B cell (primary cell): ENCODE results near the gene CWC27. TPM values are rescaled to one million over a fixed set of nuclear protein-coding genes. Genes with fewer than 3 reads are reported as not detected.
A peak's percentile ranks its signal among the peaks of the same experiment; 100 is the strongest.

Experiments used
- ATAC-seq: fragments of 200-7000 bp; cut with Tn5 transposase; one replicate; pipeline ENCODE4 v1.10.0; 2021; ENCODE audit warnings: low read depth, mild to moderate bottlenecking, moderate number of reproducible peaks, moderate library complexity
- CTCF ChIA-PET: fragments of 350-600 bp; sonication (Branson Sonifier 250); formaldehyde crosslinking; loops from one replicate; lab custom pipeline; 2021; ENCODE audit warnings: antibody characterized with exemption, inconsistent platforms; lab: Charles Lee
- POLR2A ChIA-PET: fragments of 350-600 bp; sonication (Branson Sonifier 250); formaldehyde crosslinking; loops from one replicate; lab custom pipeline; 2021; ENCODE audit warnings: antibody characterized with exemption; lab: Charles Lee
- DNase-seq: peaks from one replicate; pipeline ENCODE4 v3.0.0; 2013
- H2AFZ ChIP-seq: 2 replicates; pipeline ENCODE4 v1.6.1; 2012; ENCODE audit warnings: mild to moderate bottlenecking, low read depth, low read length; ENCODE audit not compliant: insufficient read depth, poor library complexity, severe bottlenecking
- H3K27ac ChIP-seq, 2 donors: 1 replicate in 1 of 2; 2 replicates in 1 of 2; pipeline ENCODE4 v1.5.1; 2012 to 2013; ENCODE audit warnings: low read length in 2 of 2, mild to moderate bottlenecking in 2 of 2, moderate library complexity in 1 of 2
- H3K27me3 ChIP-seq, 4 experiments: fragments of 200-600 bp in 1 of 4; sonication (generic) in 1 of 4; replicated peaks in 1 of 4; 1 replicate in 2 of 4; 2 replicates in 2 of 4; pipeline versions ENCODE4 v1.6.1 to v1.7.0; 2013 to 2016; ENCODE audit warnings: low read length in 3 of 4, mild to moderate bottlenecking in 2 of 4, mixed read lengths in 1 of 4, moderate library complexity in 1 of 4; ENCODE audit not compliant: insufficient read depth in 4 of 4, control insufficient read depth in 3 of 4; ENCODE audit errors: control extremely low read depth in 1 of 4
- H3K36me3 ChIP-seq, 2 experiments: replicated peaks in 1 of 2; 1 replicate in 1 of 2; 2 replicates in 1 of 2; pipeline versions ENCODE4 v1.6.1 to v1.7.1; 2013; ENCODE audit warnings: low read length in 1 of 2; ENCODE audit not compliant: insufficient read depth in 2 of 2, control insufficient read depth in 1 of 2; ENCODE audit errors: control extremely low read depth in 1 of 2, extremely low read depth in 1 of 2
- H3K4me1 ChIP-seq, 2 donors: fragments of 200-600 bp in 1 of 2; sonication (generic) in 1 of 2; 1 replicate in 1 of 2; 2 replicates in 1 of 2; pipeline versions ENCODE4 v1.5.1 to v1.6.1; 2013 to 2017; ENCODE audit warnings: low read length in 2 of 2; ENCODE audit not compliant: control insufficient read depth in 2 of 2, insufficient read depth in 2 of 2
- H3K4me2 ChIP-seq: replicated peaks from 2 replicates; pipeline ENCODE3; 2012; ENCODE audit warnings: mild to moderate bottlenecking, low read depth, low read length; ENCODE audit not compliant: poor library complexity, severe bottlenecking
- H3K4me3 ChIP-seq, 5 experiments: fragments of 200-600 bp in 1 of 5; sonication (generic) in 1 of 5; 1 replicate in 3 of 5; 2 replicates in 2 of 5; pipeline versions ENCODE4 v1.5.1 to v1.7.0; 2011 to 2016; ENCODE audit warnings: low read length in 4 of 5, mild to moderate bottlenecking in 4 of 5, low read depth in 2 of 5, control low read depth in 1 of 5, moderate library complexity in 1 of 5; ENCODE audit not compliant: insufficient read depth in 1 of 5; ENCODE audit errors: control extremely low read depth in 1 of 5, extremely low read depth in 1 of 5
- H3K79me2 ChIP-seq: fragments of 200-600 bp; sonication (generic); one replicate; pipeline ENCODE4 v1.6.0; 2016; ENCODE audit warnings: low read length; ENCODE audit not compliant: control insufficient read depth, insufficient read depth
- H3K9ac ChIP-seq: fragments of 200-600 bp; sonication (generic); 2 replicates; pipeline ENCODE4 v1.6.1; 2017; ENCODE audit warnings: mild to moderate bottlenecking, low read length, moderate library complexity
- H3K9me3 ChIP-seq, 3 donors: one replicate each; pipeline versions ENCODE4 v1.6.1 to v1.7.1; 2013; ENCODE audit warnings: low read length in 2 of 3; ENCODE audit not compliant: control insufficient read depth in 2 of 3, insufficient read depth in 1 of 3; ENCODE audit errors: control extremely low read depth in 1 of 3
- H4K20me1 ChIP-seq: 2 replicates; pipeline ENCODE4 v1.6.0; 2012; ENCODE audit warnings: mild to moderate bottlenecking, low read length; ENCODE audit not compliant: insufficient read depth, control insufficient read depth, poor library complexity, severe bottlenecking
- H3K27ac Mint-ChIP-seq: one replicate; pipeline ENCODE4 v1.8.0; 2021; ENCODE audit warnings: mixed read lengths
- H3K27me3 Mint-ChIP-seq: one replicate; pipeline ENCODE4 v1.8.0; 2021; ENCODE audit warnings: mixed read lengths
- H3K4me1 Mint-ChIP-seq: one replicate; pipeline ENCODE4 v1.8.0; 2021; ENCODE audit warnings: mixed read lengths
- H3K4me3 Mint-ChIP-seq: one replicate; pipeline ENCODE4 v1.8.0; 2021; ENCODE audit warnings: mixed read lengths
- H3K9me3 Mint-ChIP-seq: one replicate; pipeline ENCODE4 v1.8.0; 2022; ENCODE audit warnings: mixed read lengths; ENCODE audit not compliant: insufficient read depth
- CTCF ChIP-seq: fragments of 200-600 bp; IDR thresholded peaks from one replicate; pipeline ENCODE4 v1.8.0; 2022; ENCODE audit warnings: antibody characterized with exemption, mild to moderate bottlenecking
- EZH2 ChIP-seq: IDR thresholded peaks from 2 replicates; pipeline ENCODE4 v1.6.1; 2012; ENCODE audit warnings: borderline replicate concordance, low read depth, mild to moderate bottlenecking, moderate library complexity, low read length; ENCODE audit not compliant: insufficient read depth, poor library complexity, severe bottlenecking
- WGBS: methylation state at CpG from one replicate; pipeline ENCODE4 v1.1.5; 2013; ENCODE audit warnings: missing lambda C conversion rate; ENCODE audit not compliant: insufficient coverage; 5-methylcytosine and 5-hydroxymethylcytosine counted together
- intact Hi-C: fragments of 100-400 bp; cut with micrococcal nuclease; formaldehyde crosslinking; loops from one replicate; pipeline ENCODE4 v1.10.0; 2022
- polyA plus RNA-seq: library from polyadenylated mRNA; depleted of rRNA; stranded (reverse); fragments of >200 nt; gene quantifications from 2 replicates; pipeline ENCODE4 v1.2.3, GENCODE V29; 2012
- total RNA-seq, 2 donors: library from RNA; stranded (reverse); fragments of 120-200 nt in 1 of 2; gene quantifications; 1 replicate in 1 of 2; 2 replicates in 1 of 2; pipeline versions ENCODE4 v1.2.3 to v1.2.4, GENCODE V29; 2013 to 2022

The CWC27 gene
- total and polyA plus RNA-seq, 2 donors (not counting 1 experiment from before 2014, with no cell fraction given) = 6.6 to 30.5 TPM

GRCh38 chr5:64766941-64767340 lies 1.8 kb upstream of the CWC27 start:
- ChIA-PET POLR2A (no interaction called here), CTCF (no interaction called here)
- Histone ChIP-seq H3K79me2 (peaks cover 81% of the 10 kb centered on the region), H3K4me2 (peak overlapping the region; percentile 87), H3K27ac (no peak overlapping the region), H3K4me3 (peak overlapping the region in 1 of 5 experiments; percentile 96), H4K20me1 (no peaks in the 10 kb centered on the region), H3K27me3 (no peaks in the 10 kb centered on the region), H3K9me3 (no peaks in the 10 kb centered on the region), H3K4me1 (peaks cover 29 to 32% of the 10 kb centered on the region in 2 donors), H3K9ac (peak overlapping the region; percentile 97), H3K36me3 (peaks cover 2 to 9% of the 10 kb centered on the region in 2 experiments), H2AFZ (no peak overlapping the region)
- H3K27me3 Mint-ChIP-seq = no peaks in the 10 kb centered on the region
- H3K27ac Mint-ChIP-seq = no peak overlapping the region
- DNase-seq (no peak), ATAC-seq (no peak)
- 82% methylated on average over 2 of the region's 2 CpGs for WGBS
- intact Hi-C loops = loop anchor here (10.0 kb wide), 1 partner anchor 268 kb away; no protein-coding TSS in a partner anchor
- H3K4me1 Mint-ChIP-seq = peaks cover 48% of the 10 kb centered on the region
- TF ChIP-seq CTCF = no peak
- TF ChIP-seq EZH2 = no peak
- no peaks in the 10 kb centered on the region for H3K9me3 Mint-ChIP-seq
- H3K4me3 Mint-ChIP-seq = peak overlapping the region; percentile 57

- CTCF ChIA-PET = interaction anchor here (0.9 to 2.7 kb wide), 6 partner anchors 14 to 716 kb away, joined by 3 to 14 read pairs (median 4); no protein-coding TSS in a partner anchor
- H4K20me1 ChIP-seq = no peaks in the 10 kb centered on the region
- Mint-ChIP-seq H3K4me1 (peaks cover 49% of the 10 kb centered on the region), H3K27ac (peak overlapping the region; percentile 96), H3K4me3 (peak overlapping the region; percentile 99), H3K27me3 (no peaks in the 10 kb centered on the region), H3K9me3 (no peaks in the 10 kb centered on the region)
- no peaks in the 10 kb centered on the region for H3K9me3 ChIP-seq
- intact Hi-C loops = loop anchor here (1.0 to 10.0 kb wide), 7 partner anchors 17 to 1157 kb away; partner anchors contain the start of genes CENPK, NLN, PPWD1 and SGTB
- DNase-seq (no peak), ATAC-seq (peak; percentile 2)
- H3K79me2 ChIP-seq = peaks cover 81% of the 10 kb centered on the region
- H3K4me1 ChIP-seq = peaks cover 29 to 32% of the 10 kb centered on the region in 2 donors
- POLR2A ChIA-PET = interaction anchor here (1.2 kb wide), 1 partner anchor 795 kb away, joined by 3 read pairs; the partner anchor contains the start of genes CENPK and PPWD1
- 3% methylated on average over 10 of the region's 10 CpGs for whole genome bisulfite sequencing
- H3K4me3 ChIP-seq = peak overlapping the region; percentile 81 to 99 (median 96)
- H3K27ac ChIP-seq = peak overlapping the region; percentile 73 to 84
- H3K36me3 ChIP-seq = peaks cover 2 to 9% of the 10 kb centered on the region in 2 experiments
- peak overlapping the region; percentile 97 for H3K9ac ChIP-seq
- no peaks in the 10 kb centered on the region for H3K27me3 ChIP-seq
- no peak for TF ChIP-seq EZH2
- no peak for TF ChIP-seq CTCF
- H3K4me2 ChIP-seq = peak overlapping the region; percentile 87
- H2AFZ ChIP-seq = peak overlapping the region; percentile 97
These were observed 772 bp upstream of the CWC27 start for GRCh38 chr5:64767959-64768357.
